ENCODE measurements around the gene OSBPL10. TPM values are rescaled to one million over a fixed set of nuclear protein-coding genes. Genes with fewer than 3 reads are reported as not detected.

The OSBPL10 gene
- total and polyA plus RNA-seq, 2 donors (not counting 1 experiment from before 2014, with no cell fraction given), result 7.1 to 7.5 TPM

- no peak overlapping the region for H2AFZ ChIP-seq (ENCODE audit: low read length)
- H4K20me1 ChIP-seq (ENCODE audit: control insufficient read depth, extremely low read depth, insufficient read depth, low read length), result no peaks in the 10 kb centered on the region
- no peaks in the 10 kb centered on the region for H3K36me3 ChIP-seq (ENCODE audit: control insufficient read depth, insufficient read depth, low read length)
- H3K27ac ChIP-seq (ENCODE audit: insufficient read depth, low read length), result no peak overlapping the region
- no peaks in the 10 kb centered on the region for H3K4me1 ChIP-seq (ENCODE audit: control insufficient read depth, extremely low read depth, insufficient read depth, low read length)
- H3K27me3 ChIP-seq (ENCODE audit: control insufficient read depth, insufficient read depth, low read length), result no peaks in the 10 kb centered on the region
- DNase-seq (ENCODE audit: low read depth in 2 of 2), result no peak
- no peaks in the 10 kb centered on the region for H3K9me3 ChIP-seq (ENCODE audit: control insufficient read depth, insufficient read depth, low read depth, low read length)
- no peak overlapping the region for H3K9ac ChIP-seq (ENCODE audit: insufficient read depth, low read length)
- H3K4me2 ChIP-seq (ENCODE audit: extremely low read depth, insufficient read depth, low read length), result no peak overlapping the region
- H3K79me2 ChIP-seq (ENCODE audit: control insufficient read depth, insufficient read depth, low read length), result no peaks in the 10 kb centered on the region
- no peak overlapping the region for H3K4me3 ChIP-seq (replicated peaks in 1 of 4; ENCODE audit: control extremely low read depth in 1 of 4, insufficient read depth in 1 of 4, low read depth in 3 of 4, low read length in 4 of 4)
- no peak for TF ChIP-seq EZH2 (IDR thresholded peaks at IDR 0.05; ENCODE audit: low read length, missing control alignments)
- no peak for TF ChIP-seq CTCF (conservative IDR thresholded peaks at IDR 0.05 in 1 of 2, IDR thresholded peaks at IDR 0.05 in 1 of 2; ENCODE audit: low read depth in 1 of 2, low read length in 2 of 2)
Measured at GRCh38 chr3:31661286-31661685, 319.8 kb downstream of the OSBPL10 start.

- Histone ChIP-seq H3K9me3 (ENCODE audit: control insufficient read depth, insufficient read depth, low read depth, low read length) (no peaks in the 10 kb centered on the region), H2AFZ (ENCODE audit: low read length) (no peak overlapping the region), H3K4me2 (ENCODE audit: extremely low read depth, insufficient read depth, low read length) (no peak overlapping the region), H3K4me1 (ENCODE audit: control insufficient read depth, extremely low read depth, insufficient read depth, low read length) (no peaks in the 10 kb centered on the region), H3K79me2 (ENCODE audit: control insufficient read depth, insufficient read depth, low read length) (no peaks in the 10 kb centered on the region), H3K9ac (ENCODE audit: insufficient read depth, low read length) (no peak overlapping the region), H3K36me3 (ENCODE audit: control insufficient read depth, insufficient read depth, low read length) (no peaks in the 10 kb centered on the region), H3K4me3 (replicated peaks in 1 of 4; ENCODE audit: control extremely low read depth in 1 of 4, insufficient read depth in 1 of 4, low read depth in 3 of 4, low read length in 4 of 4) (no peak overlapping the region), H3K27ac (ENCODE audit: insufficient read depth, low read length) (no peak overlapping the region), H4K20me1 (ENCODE audit: control insufficient read depth, extremely low read depth, insufficient read depth, low read length) (no peaks in the 10 kb centered on the region), H3K27me3 (ENCODE audit: control insufficient read depth, insufficient read depth, low read length) (no peaks in the 10 kb centered on the region)
- no peak for TF ChIP-seq CTCF (conservative IDR thresholded peaks at IDR 0.05 in 1 of 2, IDR thresholded peaks at IDR 0.05 in 1 of 2; ENCODE audit: low read depth in 1 of 2, low read length in 2 of 2)
- TF ChIP-seq EZH2 (IDR thresholded peaks at IDR 0.05; ENCODE audit: low read length, missing control alignments), result no peak
- DNase-seq (ENCODE audit: low read depth in 2 of 2), result no peak
Measured at GRCh38 chr3:31659246-31659645, 321.8 kb downstream of the OSBPL10 start.

DNA sequence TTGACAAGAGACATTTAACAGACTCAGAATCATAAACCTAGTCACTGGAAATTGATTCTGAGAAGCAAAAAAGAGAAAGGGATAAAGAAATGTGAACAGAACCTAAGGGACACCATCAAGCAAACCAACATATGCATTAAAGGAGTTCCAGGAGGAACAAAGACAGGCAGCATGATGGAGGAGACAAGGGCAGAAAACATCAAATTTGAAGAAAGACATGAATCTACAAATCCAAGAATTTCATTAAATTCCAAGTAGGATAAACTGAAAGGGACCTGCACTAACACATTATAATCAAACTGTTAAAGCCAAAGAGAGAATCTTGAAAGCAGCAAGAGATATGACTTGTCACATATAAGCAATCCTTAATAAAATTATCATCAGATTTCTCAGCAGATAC lies 326.1 kb downstream of the OSBPL10 start:
- no peak overlapping the region for H3K4me3 ChIP-seq (replicated peaks in 1 of 4; ENCODE audit: control extremely low read depth in 1 of 4, insufficient read depth in 1 of 4, low read depth in 3 of 4, low read length in 4 of 4)
- no peak for TF ChIP-seq CTCF (conservative IDR thresholded peaks at IDR 0.05 in 1 of 2, IDR thresholded peaks at IDR 0.05 in 1 of 2; ENCODE audit: low read depth in 1 of 2, low read length in 2 of 2)
- no peak for TF ChIP-seq EZH2 (IDR thresholded peaks at IDR 0.05; ENCODE audit: low read length, missing control alignments)

More for the DNA sequence above, 326.1 kb downstream of the OSBPL10 start:
- Histone ChIP-seq H3K79me2 (ENCODE audit: control insufficient read depth, insufficient read depth, low read length) (no peaks in the 10 kb centered on the region), H3K27ac (ENCODE audit: insufficient read depth, low read length) (no peak overlapping the region), H3K4me1 (ENCODE audit: control insufficient read depth, extremely low read depth, insufficient read depth, low read length) (no peaks in the 10 kb centered on the region), H3K9ac (ENCODE audit: insufficient read depth, low read length) (no peak overlapping the region), H3K36me3 (ENCODE audit: control insufficient read depth, insufficient read depth, low read length) (no peaks in the 10 kb centered on the region), H3K9me3 (ENCODE audit: control insufficient read depth, insufficient read depth, low read depth, low read length) (no peaks in the 10 kb centered on the region), H3K4me2 (ENCODE audit: extremely low read depth, insufficient read depth, low read length) (no peak overlapping the region), H3K27me3 (ENCODE audit: control insufficient read depth, insufficient read depth, low read length) (no peaks in the 10 kb centered on the region), H2AFZ (ENCODE audit: low read length) (no peak overlapping the region), H4K20me1 (ENCODE audit: control insufficient read depth, extremely low read depth, insufficient read depth, low read length) (no peaks in the 10 kb centered on the region)
- DNase-seq (ENCODE audit: low read depth in 2 of 2), result no peak

All from fibroblast of lung (primary cell).